CD4-positive, alpha-beta T cell treated with Interleukin-1 beta for 1 hour (primary cell): Measurements from ENCODE around the gene GTF2I.
"Not testable (repeated sequence)": the region's sequence is repeated elsewhere in the genome, so short reads cannot be mapped to it uniquely, and the experiment has no call there.

Experiments used
- DNase-seq, 2 donors: peaks; one replicate each; pipeline ENCODE4 v3.0.0-alpha.2; 2020 to 2022

GTF2I gene

GRCh38 chr7:74657692-74658177 is at the start of gene GTF2I:
TSS of gene GTF2I (plus strand) at chr7:74657718. CDS start at chr7:74689129, 31,411 bp downstream.
- DNase-seq: no peak

- no peak for DNase-seq
These were observed 45.3 kb upstream of the GTF2I start for GRCh38 chr7:74612015-74612829.

- DNase-seq: no peak
These were observed 41.4 kb upstream of the GTF2I start for GRCh38 chr7:74615933-74616780.

- peak in 1 of 2 donors; percentile 6 for DNase-seq
These were observed 40.3 kb upstream of the GTF2I start for GRCh38 chr7:74617180-74617744.

GRCh38 chr7:74619235-74619860 is 38.2 kb upstream of the GTF2I start:
- DNase-seq: no peak

GRCh38 chr7:74622228-74622749 is 35.2 kb upstream of the GTF2I start:
- no peak for DNase-seq

GRCh38 chr7:74623135-74623534 is 34.4 kb upstream of the GTF2I start:
- no peak for DNase-seq

DNA sequence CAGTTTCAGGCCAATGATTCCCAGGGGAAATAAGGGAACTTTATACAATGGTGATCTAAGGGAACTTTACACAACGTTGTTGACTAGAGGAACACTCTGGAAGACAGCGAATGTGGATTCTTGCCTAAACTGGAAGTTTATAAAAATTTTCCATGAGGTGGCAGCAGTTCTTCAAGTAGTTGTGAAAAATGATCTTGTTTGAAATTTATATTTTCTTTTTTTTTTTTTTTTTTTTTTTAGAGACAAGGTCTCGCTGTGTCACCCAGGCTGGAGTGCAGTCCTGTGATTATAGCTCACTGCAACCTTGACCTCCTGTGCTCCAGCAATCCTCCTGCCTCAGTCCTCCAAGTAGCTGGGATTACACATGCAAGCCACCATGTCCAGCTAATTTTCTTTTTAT is 32.1 kb upstream of the GTF2I start:
- DNase-seq: peak in 1 of 2 donors; percentile 23

DNA sequence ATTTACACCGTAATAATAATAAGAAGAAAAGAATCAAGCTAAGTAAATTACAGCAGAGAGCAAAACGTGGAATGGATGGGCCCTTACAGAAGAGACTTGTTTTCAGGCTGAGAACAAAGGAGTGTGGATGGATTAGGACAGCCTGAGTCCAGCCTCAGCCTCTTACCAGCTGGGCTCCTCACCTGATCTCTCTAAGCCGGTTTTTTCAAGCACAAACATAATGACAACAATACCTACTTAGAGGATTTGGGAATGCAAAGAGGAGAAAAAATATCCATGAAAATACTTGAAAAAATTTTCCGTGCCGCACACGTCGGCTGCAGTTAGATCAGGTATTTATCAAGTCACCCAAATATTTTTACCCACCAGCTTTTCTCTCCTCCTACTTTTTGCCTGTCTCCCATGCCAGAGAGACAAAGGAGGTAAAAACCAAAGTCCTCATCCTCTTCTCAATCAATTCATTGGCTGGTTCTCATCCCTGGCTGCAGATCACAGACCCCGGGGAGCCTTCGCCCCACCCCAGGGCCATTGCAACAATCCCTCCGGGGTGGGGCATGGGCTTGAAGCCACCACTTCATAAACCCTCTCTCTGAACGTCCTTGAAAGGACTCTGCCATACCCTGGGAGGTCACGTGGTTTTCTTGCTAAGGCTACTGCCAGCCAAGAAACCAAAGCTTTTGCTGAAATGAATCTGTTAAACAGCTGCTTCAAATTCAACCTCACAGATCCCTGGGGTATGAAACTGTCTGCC is 29.7 kb upstream of the GTF2I start:
- no peak for DNase-seq

- DNase-seq: no peak
These were observed 25.0 kb upstream of the GTF2I start for GRCh38 chr7:74632505-74632904.

GRCh38 chr7:74633451-74633921 is 24.0 kb upstream of the GTF2I start:
- DNase-seq: no peak

- no peak for DNase-seq
These were observed 19.8 kb upstream of the GTF2I start for GRCh38 chr7:74637745-74638144.

- DNase-seq: peak; percentile 76
These were observed 7.5 kb upstream of the GTF2I start for GRCh38 chr7:74650055-74650454.

GRCh38 chr7:74650493-74651132 is 6.9 kb upstream of the GTF2I start:
- DNase-seq: not testable (repeated sequence)

DNA sequence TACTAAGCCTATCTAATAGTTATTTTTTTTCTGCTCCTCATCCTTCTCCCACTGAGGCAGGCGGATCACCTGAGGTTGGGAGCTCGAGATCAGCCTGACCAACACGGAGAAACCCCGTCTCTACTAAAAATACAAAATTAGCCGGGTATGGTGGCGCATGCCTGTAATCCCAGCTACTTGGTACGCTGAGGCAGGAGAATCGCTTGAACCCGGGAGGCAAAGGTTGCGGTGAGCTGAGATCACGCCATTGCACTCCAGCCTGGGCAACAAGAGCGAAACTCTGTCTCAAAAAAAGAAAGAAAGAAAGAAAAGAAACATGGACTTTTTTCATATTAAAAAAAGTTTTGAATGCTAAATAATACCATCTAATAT is 6.4 kb upstream of the GTF2I start:
- DNase-seq: not testable (repeated sequence)

DNA sequence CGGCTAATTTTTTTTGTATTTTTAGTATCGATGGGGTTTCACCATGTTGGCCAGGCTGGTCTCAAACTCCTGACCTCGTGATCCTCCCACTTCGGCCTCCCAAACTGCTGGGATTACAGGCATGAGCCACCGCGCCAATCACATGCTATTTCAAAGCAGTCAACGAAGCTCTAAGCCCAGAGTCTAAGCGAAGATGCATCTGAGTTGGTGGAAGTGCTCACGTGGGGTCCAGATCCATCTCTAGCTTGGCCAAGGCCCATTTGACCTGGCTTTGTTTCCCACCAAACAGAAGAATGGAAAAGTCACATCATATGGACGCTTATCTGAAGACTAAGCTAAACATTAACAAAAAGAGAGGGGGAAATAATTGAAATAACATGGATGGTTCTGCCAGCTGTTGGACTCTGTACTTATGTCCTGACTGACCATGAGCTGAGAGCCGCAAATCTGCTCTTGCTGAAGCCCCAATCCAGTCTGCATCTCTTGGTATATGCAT is 3.8 kb upstream of the GTF2I start:
- no peak for DNase-seq

- no peak for DNase-seq
These were observed 2.7 kb upstream of the GTF2I start for GRCh38 chr7:74654811-74655210.

- no peak for DNase-seq
These were observed 2.2 kb upstream of the GTF2I start for GRCh38 chr7:74655324-74655723.

- DNase-seq: no peak
These were observed 1.6 kb upstream of the GTF2I start for GRCh38 chr7:74655768-74656440.

DNA sequence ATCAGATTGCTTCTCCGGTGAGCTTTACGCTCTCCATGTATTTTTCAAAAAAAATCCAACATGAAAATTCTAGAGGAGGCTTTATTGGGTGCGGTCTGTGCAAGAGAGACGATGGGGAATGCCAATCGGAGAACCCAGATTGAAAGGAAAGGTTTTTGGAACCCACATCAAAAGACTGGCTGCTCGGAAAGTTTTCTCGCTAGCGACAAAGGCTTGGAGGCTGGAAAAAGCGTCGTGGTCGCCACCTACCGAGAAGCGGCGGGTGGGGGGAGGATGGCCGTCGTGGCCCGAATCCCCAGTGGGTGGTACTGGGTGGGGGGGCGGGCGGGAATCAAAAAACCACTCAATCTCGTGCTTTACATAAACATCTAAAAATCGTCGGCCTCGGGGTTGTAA is 1.1 kb upstream of the GTF2I start:
- DNase-seq: peak; percentile 35 to 66
